GM04504 (cell line): ENCODE data around the gene LILRA6.
"Not testable (repeated sequence)": the region's sequence is repeated elsewhere in the genome, so short reads cannot be mapped to it uniquely, and the experiment has no call there.

Experiments used
- DNase-seq: peaks from one replicate; pipeline ENCODE4 v3.0.0-alpha.2; 2012; ENCODE audit warnings: low read depth

The LILRA6 gene

DNA sequence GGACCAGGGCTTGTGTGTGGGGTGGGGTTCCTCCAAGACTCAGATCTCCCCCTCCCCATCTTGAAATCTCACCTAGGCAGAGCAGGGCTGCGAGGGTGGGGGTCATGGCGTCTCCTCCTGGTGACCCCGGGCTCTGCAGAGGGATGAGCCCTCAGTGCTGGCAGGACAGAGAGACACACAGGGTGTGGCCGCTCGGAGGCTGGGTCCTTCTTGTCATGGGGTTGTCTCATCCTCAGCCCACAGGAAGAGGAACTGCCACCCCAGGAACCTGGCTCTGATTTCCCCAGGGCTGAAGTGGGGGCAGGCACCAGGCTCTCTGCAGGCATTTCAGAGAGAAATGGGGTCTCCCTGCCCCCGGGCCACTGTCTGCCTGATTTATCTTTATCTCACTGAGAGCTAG lies at the start of gene LILRA6:
Gene LILRA6, minus strand, starts transcription at position 145 of the 400 bp plus-strand sequence.
- DNase-seq = not testable (repeated sequence)

DNA sequence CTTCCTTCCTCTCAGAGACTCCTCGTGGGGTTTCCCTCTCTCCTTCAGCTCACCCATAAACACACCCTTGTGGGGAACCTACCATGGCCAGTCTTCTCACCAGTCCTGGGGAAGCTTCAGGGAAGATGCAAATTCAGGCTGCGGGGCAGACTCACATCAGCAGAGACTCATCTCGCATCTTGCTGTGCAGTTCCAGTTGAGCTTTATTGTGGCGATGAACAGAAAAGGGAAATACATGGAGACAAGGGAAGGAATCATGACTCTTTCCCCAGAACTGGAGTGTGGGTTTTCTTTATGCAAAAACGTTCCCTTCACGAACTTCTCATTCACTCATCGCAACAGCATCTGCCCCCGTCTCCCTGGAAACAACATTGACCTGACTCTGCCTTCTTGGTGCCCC lies 46.6 kb upstream of the LILRA6 start:
- not testable (repeated sequence) for DNase-seq

DNA sequence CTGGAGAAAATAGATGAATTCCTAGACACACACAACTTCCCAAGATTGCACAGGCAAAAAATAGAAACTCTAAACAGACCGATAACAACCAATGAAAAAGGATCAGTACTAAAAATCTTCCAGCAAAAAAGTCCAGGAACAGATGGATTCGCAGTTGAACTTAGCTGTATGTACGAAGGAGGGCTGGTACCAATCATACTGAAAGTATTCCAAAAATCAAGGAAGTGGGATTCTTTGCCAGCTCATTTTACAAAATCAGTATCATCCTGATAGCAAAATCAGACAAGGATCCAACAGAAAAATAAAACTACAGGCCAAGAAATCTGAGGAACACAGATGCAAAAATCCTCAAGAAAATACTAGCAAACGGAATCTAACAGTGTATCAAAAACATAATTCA lies 44.9 kb upstream of the LILRA6 start:
- peak; percentile 3 for DNase-seq

DNA sequence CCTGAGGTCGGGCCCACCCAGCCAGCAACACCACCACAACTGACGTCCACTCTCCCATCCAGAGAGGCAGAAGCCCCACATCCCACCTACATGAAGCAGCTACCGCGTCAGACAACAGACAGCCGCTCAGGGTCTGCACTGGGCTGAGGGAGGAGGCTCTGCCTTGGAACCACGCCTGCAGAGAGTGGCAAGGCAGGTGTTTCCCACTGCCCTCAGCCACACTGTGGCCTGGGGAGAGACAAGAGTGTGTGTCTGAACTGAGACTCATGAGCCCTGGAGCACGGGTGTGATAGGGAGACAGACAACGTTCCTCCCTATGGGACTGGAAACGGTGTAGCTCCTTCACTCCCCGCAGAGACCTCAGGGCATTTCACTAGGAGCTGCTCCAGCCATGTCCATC lies 43.7 kb upstream of the LILRA6 start:
- not testable (repeated sequence) for DNase-seq

DNA sequence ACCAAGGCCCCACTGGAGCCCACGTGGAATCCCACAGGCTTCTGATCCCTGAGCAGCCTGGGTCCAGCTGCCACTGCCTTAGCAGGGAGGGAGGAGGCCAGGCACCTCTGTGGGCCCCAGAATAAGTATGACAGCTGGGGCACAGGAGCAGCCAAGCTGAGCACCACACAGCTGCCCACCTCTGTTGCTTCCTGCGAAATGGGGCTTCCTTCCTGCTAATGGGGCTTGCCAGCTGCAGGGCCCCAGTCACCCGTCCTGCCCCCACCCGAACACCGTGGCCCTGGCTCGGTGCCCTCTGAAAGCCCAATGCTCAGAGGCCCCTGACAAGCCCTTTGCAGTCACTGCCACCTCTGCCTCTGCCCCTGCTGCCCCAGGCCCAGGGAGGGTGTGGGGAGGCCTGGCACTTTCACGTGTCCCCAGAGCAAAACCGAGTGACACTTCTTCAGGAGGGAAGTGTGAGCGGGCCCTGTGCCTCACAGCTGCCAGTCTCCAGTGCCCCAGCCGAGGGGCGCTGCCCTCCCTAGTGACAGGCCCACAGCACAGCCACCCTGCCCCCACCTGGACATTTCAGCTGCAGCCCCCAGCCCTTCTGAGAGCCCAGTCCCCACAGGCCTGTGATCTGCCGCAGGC lies 43.0 kb upstream of the LILRA6 start:
- DNase-seq = not testable (repeated sequence)

DNA sequence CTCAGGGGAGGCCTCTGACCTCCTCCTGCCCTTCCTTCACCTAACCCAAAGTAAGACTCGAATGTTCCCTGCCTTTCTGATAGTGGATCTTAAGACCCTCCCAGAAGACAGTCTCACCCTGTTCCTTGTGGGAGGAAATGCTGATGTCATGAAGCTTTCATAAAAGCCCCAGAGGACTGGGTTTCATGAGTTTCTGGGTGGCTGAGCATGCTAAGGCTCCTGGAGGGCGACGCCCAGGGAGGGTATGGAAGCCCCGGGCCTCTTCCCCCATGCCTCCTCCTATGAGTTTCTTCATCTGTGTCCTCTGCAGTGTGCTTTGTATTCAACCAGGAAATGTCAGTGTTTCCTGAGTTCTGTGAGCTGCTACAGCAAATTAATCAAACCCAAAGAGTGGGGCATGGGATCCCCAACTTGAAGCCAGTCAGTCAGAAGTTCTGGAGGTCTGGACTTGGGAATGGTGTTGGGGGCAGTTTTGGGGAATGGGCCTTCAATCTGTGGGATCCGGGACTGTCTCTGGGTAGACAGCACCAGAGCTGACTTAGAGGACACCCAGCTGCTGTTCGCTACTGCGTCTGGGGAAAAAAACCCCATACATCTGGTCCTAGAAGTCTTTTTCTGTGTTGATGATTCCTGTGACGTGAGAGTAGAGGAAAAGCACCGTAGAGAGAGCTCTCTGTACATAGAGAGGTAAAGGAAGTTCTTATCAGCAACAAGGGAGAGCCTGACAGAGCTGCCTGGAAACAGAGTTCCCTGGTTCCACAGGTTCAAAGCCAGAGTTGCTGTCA lies 40.3 kb upstream of the LILRA6 start:
- DNase-seq = no peak

DNA sequence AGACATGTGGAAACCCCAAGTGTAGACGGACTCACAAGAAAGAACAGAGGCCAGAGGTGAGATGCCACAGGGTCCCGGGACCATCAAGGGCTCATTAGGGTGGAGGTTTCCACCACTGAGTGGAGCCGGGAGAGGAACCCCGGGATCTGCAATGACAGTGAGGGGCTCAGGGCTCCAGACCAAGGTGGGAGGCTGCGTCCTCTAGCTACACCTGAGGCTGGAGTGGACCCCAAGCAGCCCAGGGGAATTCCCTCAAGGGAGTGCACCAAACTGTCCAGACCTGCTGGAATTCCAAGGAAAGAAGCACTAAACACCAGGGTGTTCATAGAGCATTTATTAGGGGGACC lies 39.1 kb upstream of the LILRA6 start:
- not testable (repeated sequence) for DNase-seq

DNA sequence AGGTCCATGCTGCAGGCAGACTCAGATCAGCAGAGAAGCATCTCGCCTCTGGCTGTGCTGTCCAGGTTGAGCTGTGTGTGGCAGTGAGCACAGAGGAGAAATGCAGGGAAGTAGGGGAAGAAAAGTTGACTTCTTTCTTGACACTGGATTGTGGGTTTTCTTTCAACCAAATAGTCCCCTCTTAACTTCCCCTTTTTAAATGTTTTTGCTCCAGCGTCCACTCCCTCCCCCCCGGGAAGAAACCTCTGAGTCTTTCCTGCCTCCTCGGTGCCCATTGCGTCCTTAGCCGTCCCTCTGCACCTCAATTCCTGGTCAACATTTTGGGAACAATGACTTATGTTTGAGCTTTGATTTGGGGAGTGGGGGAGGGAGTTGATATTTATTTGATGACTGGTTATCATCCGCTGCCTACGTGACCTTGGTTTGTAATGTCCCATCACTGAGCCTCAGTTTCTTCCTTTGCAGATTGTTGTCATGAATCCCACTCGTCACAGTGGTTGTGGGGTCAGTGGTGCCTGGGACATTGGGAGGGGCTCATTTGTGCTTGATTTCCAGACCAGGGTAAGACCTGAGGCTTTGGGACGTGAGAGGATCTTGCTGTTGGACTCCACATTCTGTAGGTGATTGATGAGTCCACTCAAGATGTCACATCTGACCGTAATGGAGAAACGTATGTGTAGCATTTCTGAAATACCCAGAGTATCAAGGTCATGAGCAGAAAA lies 38.6 kb upstream of the LILRA6 start, which contains the start of gene LILRB2:
Gene LILRB2, minus strand, starts transcription at position 104 of the 722 bp plus-strand sequence. CDS start 614 bp downstream, outside the sequence.
- DNase-seq = no peak

DNA sequence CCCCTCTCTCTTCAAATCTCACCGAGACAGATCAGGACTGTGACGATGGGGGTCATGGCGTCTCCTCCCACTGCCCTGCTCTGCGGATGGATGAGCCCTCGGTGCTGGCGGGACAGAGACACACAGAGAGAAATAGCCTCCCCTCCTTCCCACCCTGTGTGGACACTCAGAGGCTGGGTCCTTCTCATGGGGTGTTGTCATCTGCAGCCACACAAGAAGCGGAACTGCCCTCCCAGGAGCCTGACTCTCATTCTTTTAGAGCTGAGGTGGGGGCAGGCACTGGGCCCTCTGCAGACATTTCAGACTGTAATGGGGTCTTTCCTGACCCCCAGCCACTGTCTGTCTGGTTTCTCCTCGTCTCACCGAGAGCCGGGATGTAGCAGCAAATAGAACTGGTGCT lies 37.9 kb upstream of the LILRA6 start:
- DNase-seq = not testable (repeated sequence)

DNA sequence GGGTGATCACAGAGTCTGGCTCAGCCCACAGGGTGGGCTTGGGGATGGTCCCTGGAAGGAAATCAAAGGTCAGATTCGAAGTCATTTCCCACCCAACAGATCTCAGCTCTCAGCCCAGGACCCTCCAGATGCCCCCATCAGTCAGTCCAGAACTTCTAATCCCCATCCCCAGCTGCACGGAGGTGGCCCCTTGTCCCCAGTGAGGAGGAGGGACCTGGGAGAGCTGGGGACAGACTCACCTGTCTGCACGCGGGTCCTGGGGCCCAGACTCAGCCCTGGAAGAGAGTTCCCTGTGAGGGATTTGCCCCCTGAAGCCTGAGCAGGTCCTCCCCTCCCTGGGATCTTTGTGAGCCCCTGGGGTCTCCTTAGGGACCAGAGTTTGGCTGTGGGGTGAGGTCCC lies 37.4 kb upstream of the LILRA6 start:
- not testable (repeated sequence) for DNase-seq

DNA sequence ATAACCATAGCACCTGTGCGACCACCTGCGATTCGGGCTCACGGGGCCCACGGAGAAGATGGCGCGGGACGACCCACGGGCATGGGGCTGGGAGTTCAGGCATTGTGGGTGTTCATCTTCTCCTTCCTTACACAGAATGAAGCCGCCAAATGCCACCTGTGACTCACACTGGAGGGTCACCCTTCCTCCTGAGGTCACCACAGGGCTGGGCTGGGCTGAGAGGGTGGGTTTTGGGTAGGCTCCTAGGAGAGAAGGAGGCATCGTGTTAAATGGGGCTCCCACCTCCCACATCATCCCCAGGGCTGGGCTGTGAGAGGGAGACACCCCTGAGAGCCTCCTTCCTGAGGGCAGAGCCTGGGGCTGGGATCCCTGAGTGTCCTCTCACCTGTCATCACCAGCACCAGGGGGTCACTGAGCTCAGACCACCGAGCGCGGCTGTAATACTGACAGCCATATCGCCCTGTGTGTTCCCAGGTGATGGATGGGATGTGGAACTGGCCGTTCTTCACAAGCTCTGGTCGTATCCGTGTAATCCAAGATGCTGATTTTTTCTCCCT lies 36.9 kb upstream of the LILRA6 start:
- DNase-seq = no peak

DNA sequence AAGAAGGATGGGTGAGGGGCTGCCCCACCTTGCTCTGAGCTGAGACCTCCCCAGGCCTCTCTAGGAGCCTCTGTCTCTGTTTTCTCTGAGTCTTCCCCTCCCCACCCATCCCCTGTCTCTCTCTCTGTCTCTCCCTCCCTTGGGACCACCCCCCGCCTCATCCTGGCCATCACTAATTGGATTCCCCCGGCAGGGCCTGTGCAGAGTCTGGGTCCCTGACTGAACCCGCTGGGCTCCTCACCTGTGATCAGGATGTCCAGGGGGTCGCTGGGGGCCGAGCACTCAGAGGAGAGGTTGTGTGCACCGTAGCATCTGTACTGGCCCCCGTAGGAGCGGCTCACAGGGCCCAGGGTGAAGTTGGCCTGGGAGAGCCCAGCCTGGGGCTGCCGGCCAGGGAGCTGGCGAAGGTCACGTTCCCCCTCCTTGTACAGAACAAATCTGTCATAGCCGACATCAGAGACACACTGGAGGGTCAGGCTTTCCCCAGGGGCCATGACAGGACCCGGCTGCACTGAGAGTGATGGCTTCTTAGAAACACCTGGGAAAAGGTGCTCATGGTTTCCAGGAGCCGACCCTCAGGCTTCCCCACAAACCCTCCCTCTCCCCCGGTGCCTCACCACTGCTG lies 36.1 kb upstream of the LILRA6 start:
- DNase-seq = not testable (repeated sequence)

DNA sequence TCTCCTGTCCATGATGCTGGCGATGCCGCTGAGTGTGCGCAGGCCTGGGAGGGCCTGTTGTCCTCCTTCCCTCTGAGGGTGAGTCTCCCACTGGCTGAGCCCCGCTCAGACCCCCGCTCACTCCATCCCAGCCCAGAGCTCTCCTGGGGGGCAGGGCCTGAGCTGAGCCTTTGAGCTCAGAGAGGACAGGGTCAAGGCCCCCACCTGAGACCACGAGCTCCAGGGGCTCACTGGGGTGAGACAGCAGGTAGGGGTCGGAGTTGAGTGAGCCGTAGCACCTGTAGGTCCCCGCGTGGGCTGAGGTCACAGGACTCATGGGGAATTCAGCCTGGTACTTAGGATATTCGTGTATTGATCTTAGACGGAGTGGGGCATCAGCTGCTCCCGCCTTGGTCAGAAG lies 35.5 kb upstream of the LILRA6 start:
- not testable (repeated sequence) for DNase-seq

DNA sequence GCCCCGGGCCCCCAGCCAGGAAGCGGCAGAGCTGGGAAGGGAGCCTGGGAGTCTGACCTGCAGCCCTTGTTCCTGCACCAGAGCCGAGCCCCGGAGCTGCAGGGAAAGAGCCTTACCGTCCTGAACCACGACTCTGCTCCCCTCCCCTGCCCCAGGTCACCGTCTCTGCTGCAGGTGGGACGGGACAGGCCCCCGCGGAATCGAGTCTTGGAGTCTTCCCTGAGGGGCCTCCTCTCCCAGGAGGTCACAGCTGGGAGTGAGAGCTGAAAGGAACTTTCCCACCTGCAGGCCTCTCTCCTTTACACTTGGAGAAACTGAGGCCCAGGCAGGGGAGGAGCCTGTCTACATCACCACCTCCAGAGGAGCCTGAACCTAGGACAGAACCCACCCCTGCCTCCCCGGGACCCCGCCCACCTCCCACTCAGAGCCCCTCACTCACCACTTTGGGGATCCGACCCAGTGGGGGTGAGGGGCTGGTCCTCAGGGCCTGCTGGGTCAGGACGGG lies 34.6 kb upstream of the LILRA6 start:
- DNase-seq = not testable (repeated sequence)

DNA sequence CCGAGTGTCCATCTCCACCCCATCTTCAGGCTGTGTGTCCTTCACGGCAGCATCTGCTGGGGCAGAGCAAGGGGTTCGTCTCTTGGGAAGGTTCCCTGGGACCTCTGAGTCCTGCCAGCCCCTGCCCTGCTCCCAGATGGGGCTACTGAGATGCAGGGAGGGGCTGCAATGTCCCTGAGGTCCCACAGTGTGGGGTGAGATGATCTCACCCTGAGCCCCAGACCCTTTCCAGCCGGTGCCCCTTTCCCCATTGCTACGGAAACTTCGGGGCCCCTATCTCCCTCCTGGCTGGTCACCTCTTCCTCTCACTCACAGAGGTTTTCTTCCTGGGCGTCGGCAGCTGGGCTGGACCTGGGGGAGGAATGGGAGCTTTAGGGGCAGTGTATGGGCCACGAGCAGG lies 33.4 kb upstream of the LILRA6 start:
- no peak for DNase-seq

DNA sequence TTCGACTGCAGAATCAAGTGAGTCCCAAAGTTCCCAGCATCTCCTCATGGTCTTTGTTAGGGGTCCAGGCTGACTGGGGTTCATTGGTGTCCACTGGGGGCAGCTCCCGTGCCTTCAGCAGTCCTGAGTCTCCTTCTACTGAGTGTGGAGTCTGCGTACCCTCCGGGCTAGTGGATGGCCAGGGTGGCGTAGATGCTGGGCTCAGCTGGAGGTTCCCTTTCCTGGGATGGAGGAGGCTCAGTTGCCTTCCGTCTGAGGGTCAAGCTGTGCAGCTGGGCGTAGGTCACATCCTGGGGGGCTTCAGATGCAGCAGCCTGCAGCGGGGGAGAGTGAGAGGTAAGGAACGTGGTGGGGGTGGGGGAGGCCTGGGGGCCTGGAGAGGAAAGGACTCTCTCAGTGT lies 31.9 kb upstream of the LILRA6 start:
- not testable (repeated sequence) for DNase-seq

DNA sequence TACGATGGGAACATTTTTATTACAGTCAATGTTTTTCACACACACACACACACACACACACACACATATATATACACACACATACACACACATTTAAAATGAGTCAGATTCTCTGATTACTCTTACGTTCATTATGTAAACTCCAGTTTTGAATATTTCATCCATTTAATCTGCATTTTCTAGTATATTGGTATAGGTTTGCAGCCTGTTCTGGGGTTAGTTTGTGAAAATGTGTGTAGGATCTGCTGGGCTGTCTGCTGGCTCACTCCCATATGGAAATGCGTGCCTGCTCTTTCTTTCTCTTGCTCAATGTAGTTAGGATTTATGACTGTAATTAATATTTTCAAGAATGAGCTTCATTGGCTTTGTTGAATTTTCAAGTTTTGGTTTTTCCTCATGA lies 31.2 kb upstream of the LILRA6 start:
- DNase-seq = no peak

DNA sequence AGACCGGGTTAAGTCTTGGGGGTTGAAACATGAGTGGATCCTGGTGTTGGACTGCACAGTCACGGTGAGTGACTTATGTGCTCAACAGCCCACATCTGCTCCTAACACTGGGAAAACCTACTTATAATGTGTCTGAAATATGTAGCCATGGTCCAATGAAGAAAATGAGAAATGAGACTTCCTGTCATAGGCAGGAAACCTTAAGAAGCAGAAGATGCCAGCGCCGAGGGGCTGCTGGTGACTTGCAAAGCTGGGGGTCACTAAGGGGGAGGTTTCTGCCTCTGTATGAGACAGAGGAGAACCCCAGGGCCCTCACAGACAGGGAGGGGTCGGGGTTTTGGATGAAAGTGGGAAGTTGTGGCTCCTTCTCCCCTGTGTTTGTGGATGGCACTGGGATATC lies 29.6 kb upstream of the LILRA6 start:
- not testable (repeated sequence) for DNase-seq

DNA sequence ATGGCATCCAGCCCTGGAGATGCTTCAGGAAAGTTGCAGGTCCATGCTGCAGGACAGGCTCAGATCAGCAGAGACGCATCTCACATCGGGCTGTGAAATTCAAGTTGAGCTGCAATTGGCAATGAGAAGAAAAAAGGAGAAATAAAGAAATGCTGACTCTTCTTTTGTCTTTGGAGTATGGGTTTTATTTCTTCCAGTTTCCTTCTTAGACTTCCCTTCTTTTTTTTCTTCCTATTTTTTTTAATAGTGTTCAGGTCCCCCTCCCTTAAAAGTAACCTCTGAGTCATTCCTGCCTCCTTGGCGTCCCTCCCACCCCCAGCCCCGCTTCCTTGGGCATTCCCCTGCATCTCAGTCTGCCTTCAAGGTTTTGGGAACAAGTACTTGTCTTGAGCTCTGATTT lies 29.0 kb upstream of the LILRA6 start:
- DNase-seq = not testable (repeated sequence)

DNA sequence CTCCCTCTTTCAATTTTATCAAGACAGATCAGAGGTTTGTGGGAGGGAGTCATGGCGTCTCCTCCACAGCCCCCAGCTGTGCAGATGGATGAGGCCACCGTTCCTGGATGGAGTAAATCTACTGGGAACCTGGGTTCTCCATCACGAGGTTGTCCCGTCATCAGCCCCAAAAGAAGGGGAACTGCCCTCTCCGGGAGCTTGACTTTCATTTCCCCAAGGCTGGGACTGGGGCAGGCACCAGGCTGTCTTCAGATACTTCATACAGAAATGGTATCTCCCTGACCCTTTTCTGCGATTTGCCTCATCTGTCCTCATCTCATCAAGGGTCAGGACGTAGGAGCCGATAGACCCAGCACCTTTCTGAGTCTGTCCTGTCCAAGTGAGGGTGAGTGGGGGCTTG lies 28.5 kb upstream of the LILRA6 start:
- no peak for DNase-seq

DNA sequence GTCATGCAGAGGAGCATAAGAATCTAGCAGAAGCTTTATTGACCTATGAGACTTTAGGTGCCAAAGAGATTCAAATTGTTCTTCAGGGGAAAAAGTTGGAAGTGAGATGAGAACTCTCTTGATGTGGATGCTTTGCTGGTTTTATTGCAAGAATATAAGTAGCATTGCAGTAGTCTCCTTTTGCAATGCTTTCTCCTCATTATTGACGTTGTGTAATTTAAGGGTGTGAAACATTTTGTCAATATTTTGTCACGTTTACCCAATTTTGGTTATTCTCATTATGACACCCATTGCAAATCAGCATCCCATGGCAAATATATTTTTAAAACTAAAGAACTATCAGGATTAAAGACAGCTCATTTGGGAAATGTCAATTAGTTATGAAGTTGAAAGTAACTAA lies 26.3 kb upstream of the LILRA6 start:
- DNase-seq = no peak

DNA sequence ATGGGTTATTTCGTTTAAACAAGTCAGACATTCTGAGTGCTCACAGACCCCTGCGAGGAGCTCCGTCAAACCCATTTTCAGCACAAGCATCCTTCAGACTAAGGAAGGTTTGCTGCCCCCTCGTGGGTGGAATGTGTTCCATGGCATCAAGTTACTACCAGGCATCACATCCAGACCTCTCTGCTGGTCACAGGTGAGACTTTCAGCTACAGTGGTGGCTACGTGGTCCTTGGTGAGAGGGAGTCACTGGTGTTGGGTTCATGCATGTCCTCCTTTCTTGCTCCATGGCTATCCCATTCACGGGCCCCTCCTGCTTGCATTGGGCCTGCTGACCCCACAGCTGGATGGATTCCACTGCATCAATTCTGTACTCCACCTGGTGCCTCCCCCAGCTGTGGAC lies 23.5 kb upstream of the LILRA6 start:
- no peak for DNase-seq
